Vagina (tissue), 2 donors: ENCODE measurements around the gene PIP5K1B.
A peak's percentile ranks its signal among the peaks of the same experiment; 100 is the strongest.

Source experiments
- CTCF ChIP-seq, 3 experiments: fragments of 450-650 bp in 2 of 3; fragments of 200-600 bp in 1 of 3; sonication (generic) in 1 of 3; IDR thresholded peaks; one replicate each; pipeline ENCODE4 v1.5.1; 2017 to 2019; ENCODE audit warnings: antibody characterized with exemption in 3 of 3, mild to moderate bottlenecking in 2 of 3, moderate library complexity in 2 of 3
- POLR2AphosphoS5 ChIP-seq, 2 donors: sonication (generic); formaldehyde crosslinking; IDR thresholded peaks; one replicate each; pipeline ENCODE4 v1.9.0; 2017; ENCODE audit warnings: antibody characterized with exemption in 2 of 2, mild to moderate bottlenecking in 2 of 2, low read depth in 1 of 2; ENCODE audit not compliant: insufficient read depth in 1 of 2

- no peak for TF ChIP-seq CTCF (IDR thresholded peaks at IDR 0.05)
- TF ChIP-seq POLR2AphosphoS5 (IDR thresholded peaks at IDR 0.05; ENCODE audit: insufficient read depth in 1 of 2, low read depth in 1 of 2): peak in 1 of 2 donors; percentile 9
Observed at GRCh38 chr9:68974431-68974830, 269.4 kb downstream of the PIP5K1B start.
